Activated T-helper 1 cell treated with Interleukin-2 at 50 U/mL for 16 hours (primary cell): Measurements from ENCODE around the gene RUNX3.

Experiments used
- DNase-seq: peaks from one replicate; pipeline ENCODE4 v3.0.0-alpha.2; 2020; ENCODE audit warnings: low read depth

Gene RUNX3

GRCh38 chr1:24963099-24963872 is 33.2 kb upstream of the RUNX3 start:
- peak; percentile 45 for DNase-seq

- no peak for DNase-seq
Measured at GRCh38 chr1:24961961-24962861, 32.1 kb upstream of the RUNX3 start.

DNA sequence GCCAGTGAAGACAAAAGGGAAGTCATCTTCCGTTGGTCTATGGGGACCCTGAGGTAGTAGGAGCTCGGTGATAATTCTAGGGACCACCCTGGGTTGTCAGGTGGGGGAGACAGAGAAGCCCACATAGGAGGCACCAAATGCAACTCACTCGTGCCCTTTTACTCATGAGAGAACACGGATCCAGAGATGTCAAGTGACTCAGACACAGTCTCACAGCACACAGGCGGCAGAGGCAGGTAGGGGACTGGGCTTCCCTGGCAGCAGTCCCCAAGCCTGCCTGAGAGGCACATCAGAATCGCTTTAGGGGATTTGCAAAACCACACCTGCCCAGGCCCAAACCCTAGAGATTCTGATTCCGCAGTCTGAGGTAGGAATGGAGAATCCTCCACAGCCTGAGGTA is 31.3 kb upstream of the RUNX3 start:
- DNase-seq, result no peak

GRCh38 chr1:24960071-24960801 is 30.2 kb upstream of the RUNX3 start:
- DNase-seq, result no peak

DNA sequence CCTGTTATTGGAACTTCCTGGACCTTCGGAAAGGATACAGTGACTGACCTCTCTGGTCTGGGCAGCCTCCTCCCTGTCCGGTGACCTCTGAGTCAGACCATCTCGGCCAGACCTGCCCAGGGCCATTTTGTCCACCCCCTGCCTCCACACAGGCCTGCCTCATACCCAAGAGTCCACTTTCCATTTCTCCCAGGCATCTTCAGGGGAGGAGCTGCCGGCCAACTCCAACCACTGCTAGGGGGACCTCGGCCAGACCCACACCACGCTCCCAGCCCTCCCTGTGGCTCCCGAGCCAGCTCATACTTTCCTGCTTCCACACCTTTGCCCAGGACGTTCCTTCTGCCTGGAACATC is 29.5 kb upstream of the RUNX3 start:
- DNase-seq, result no peak

DNA sequence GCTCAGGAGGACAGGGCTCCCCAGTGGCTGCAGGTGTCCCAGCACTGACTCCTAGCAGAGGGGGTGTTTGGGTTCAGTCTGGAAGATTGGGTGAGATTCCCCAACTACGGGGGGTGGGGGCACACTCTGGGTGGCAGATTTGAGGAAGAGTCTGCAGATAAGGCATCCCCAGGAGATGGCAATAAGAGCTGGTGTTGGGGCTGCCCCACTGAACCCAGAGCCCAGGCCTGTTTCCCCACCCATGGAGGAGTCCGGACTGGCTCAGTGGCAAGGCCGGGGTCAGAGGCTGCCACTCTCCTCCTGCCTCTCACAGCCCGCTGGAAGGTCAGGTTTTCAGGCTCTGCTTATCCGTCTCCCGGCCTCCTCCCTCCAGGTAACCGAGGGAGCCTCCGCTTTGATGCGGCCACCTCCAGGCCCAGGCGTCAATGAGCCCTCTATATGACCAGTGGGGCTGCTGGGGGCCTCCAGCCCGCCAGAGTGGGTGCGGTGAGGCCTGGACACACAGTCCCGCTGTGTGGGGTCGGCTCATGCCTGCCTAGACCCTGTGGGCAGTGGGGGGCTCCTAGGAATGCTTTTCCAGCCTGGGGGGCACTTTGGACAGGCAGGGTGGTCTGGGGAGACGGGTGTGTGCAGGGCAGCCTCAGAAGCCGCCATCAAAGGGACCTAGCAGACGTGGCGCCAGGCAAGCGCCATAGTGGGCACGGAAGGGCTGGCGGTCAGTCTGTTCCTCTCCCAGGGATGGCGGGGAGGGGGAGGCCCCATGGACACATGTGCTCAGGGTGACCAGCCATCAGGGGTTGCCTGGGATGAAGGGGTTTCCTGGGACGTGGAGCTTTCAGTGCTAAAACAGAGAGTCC is 28.9 kb upstream of the RUNX3 start:
- DNase-seq, result no peak

- no peak for DNase-seq
Measured at GRCh38 chr1:24957808-24958752, 28.0 kb upstream of the RUNX3 start.

GRCh38 chr1:24957016-24957807 is 27.1 kb upstream of the RUNX3 start:
- no peak for DNase-seq

- no peak for DNase-seq
Measured at GRCh38 chr1:24955779-24956365, 25.8 kb upstream of the RUNX3 start.

GRCh38 chr1:24955161-24955560 is 25.1 kb upstream of the RUNX3 start:
- peak; percentile 49 for DNase-seq

DNA sequence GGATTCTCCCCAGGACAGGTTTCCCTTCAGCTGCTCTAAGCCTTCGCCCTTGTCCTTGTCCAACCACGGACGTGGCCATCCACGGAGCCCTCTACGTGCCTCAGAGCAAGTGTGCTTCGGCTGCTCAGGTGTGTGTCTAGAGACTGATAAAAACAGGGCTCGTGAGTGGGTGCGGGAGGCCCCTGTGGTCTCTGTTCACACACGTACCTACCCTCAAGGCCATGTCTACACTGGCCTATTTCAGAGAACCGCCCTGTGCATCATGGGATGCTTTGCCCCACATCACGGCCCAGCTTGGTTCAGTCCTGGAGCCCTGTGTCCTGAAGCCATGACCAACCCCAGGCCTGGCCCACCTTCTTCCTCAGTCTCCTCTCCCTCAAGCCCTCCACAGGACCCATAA is 24.6 kb upstream of the RUNX3 start:
- no peak for DNase-seq

GRCh38 chr1:24954022-24954421 is 23.9 kb upstream of the RUNX3 start:
- no peak for DNase-seq

- no peak for DNase-seq
Measured at GRCh38 chr1:24952413-24952841, 22.4 kb upstream of the RUNX3 start.

GRCh38 chr1:24951810-24952412 is 21.8 kb upstream of the RUNX3 start:
- no peak for DNase-seq

GRCh38 chr1:24951337-24951736 is 21.3 kb upstream of the RUNX3 start:
- DNase-seq, result no peak

- no peak for DNase-seq
Measured at GRCh38 chr1:24949331-24949881, 19.3 kb upstream of the RUNX3 start.

GRCh38 chr1:24948079-24948827 is 18.2 kb upstream of the RUNX3 start:
- no peak for DNase-seq
